K562 (cell line): ENCODE data around the gene PCDHGB5. TPM values are rescaled to one million over a fixed set of nuclear protein-coding genes. Genes with fewer than 3 reads are reported as not detected.

Experiments used
- ATAC-seq: fragments of 200-7000 bp; cut with Tn5 transposase; 3 replicates; pipeline ENCODE4 v1.9.1; 2020; ENCODE audit warnings: moderate library complexity
- BruUV-seq: library from RNA; stranded (reverse); fragments of 400-500 nt; replicated peaks from 2 replicates; lab custom pipeline; 2021; lab: Mats Ljungman, UMichigan
- CTCF ChIA-PET: fragments of 300-600 bp; formaldehyde crosslinking; extraction: SDS; loops from one replicate; lab custom pipeline; 2021; ENCODE audit warnings: low intra/inter-chr PET ratio; lab: Yijun Ruan, JAX
- POLR2A ChIA-PET: fragments of 300-600, 350-650 bp; sonication (Branson Sonifier 250); formaldehyde crosslinking; extraction: SDS; loops from one replicate; lab custom pipeline; 2021; ENCODE audit warnings: antibody characterized with exemption, inconsistent platforms; lab: Yijun Ruan, JAX
- DNase-seq, 4 experiments: peaks; one replicate each; pipeline versions ENCODE4 v3.0.0 to v3.0.0-alpha.2; 2011 to 2018; ENCODE audit warnings: low spot score in 3 of 4, mixed read lengths in 3 of 4; ENCODE audit errors: extremely low read depth in 1 of 4
- FAIRE-seq: peaks from 2 replicates; lab custom pipeline; 2011; peaks lifted over from hg19 to GRCh38; lab: Jason Lieb, UNC
- H2AFZ ChIP-seq: 2 replicates; pipeline ENCODE4 v1.6.0; 2011; ENCODE audit warnings: low read depth, low read length, control low read depth, inconsistent platforms
- H3K27ac ChIP-seq: fragments of 200-600 bp; 3 replicates; pipeline ENCODE4 v1.8.0; 2011; ENCODE audit warnings: low read depth, mild to moderate bottlenecking, control low read depth, inconsistent platforms, low read length, moderate library complexity, mixed read lengths; ENCODE audit errors: extremely low read depth
- H3K27me3 ChIP-seq, 2 experiments: fragments of 300-600 bp in 1 of 2; 2 replicates in 1 of 2; 3 replicates in 1 of 2; pipeline versions ENCODE4 v1.6.0 to v1.8.0; 2011; ENCODE audit warnings: inconsistent platforms in 2 of 2, low read length in 2 of 2, mild to moderate bottlenecking in 1 of 2, mixed read lengths in 1 of 2, moderate library complexity in 1 of 2; ENCODE audit not compliant: control insufficient read depth in 2 of 2, insufficient read depth in 2 of 2
- H3K36me3 ChIP-seq: fragments of 300-600 bp; 3 replicates; pipeline ENCODE4 v1.8.0; 2011; ENCODE audit warnings: mild to moderate bottlenecking, low read length, inconsistent platforms; ENCODE audit not compliant: control insufficient read depth, insufficient read depth
- H3K4me1 ChIP-seq, 2 experiments: fragments of 200-600 bp in 1 of 2; replicated peaks in 1 of 2; 2 replicates in 1 of 2; 3 replicates in 1 of 2; pipeline versions ENCODE4 v1.5.1 to v1.8.0; 2011; ENCODE audit warnings: inconsistent platforms in 2 of 2, low read length in 2 of 2, mild to moderate bottlenecking in 1 of 2, mixed read lengths in 1 of 2, moderate library complexity in 1 of 2; ENCODE audit not compliant: control insufficient read depth in 2 of 2, insufficient read depth in 2 of 2
- H3K4me2 ChIP-seq: 2 replicates; pipeline ENCODE4 v1.6.1; 2011; ENCODE audit warnings: low read length, control low read depth, inconsistent platforms, mixed read lengths; ENCODE audit not compliant: insufficient read depth
- H3K4me3 ChIP-seq: fragments of 200-600 bp; sonication (generic), shearing (Covaris generic); 2 replicates; pipeline ENCODE4 v1.5.1; 2016; ENCODE audit warnings: control low read depth, inconsistent platforms
- H3K79me2 ChIP-seq: fragments of 200-600 bp; 3 replicates; pipeline ENCODE4 v1.8.0; 2011; ENCODE audit warnings: low read length, inconsistent platforms; ENCODE audit not compliant: control insufficient read depth, insufficient read depth
- H3K9ac ChIP-seq, 2 experiments: 2 replicates each; pipeline versions ENCODE4 v1.6.0 to v1.6.1; 2011; ENCODE audit warnings: low read depth in 2 of 2, low read length in 2 of 2, control low read depth in 1 of 2, inconsistent platforms in 1 of 2, mild to moderate bottlenecking in 1 of 2, mixed read lengths in 1 of 2; ENCODE audit not compliant: insufficient read depth in 1 of 2
- H3K9me1 ChIP-seq: one replicate; pipeline ENCODE4 v1.6.0; 2011; ENCODE audit warnings: inconsistent platforms, mild to moderate bottlenecking, low read length, moderate library complexity; ENCODE audit not compliant: control insufficient read depth, insufficient read depth
- H3K9me3 ChIP-seq: replicated peaks from 2 replicates; pipeline ENCODE4 v1.5.1; 2011; ENCODE audit warnings: low read depth, low read length, inconsistent platforms; ENCODE audit not compliant: control insufficient read depth, insufficient read depth
- H4K20me1 ChIP-seq: replicated peaks from 2 replicates; pipeline ENCODE4 v1.6.1; 2011; ENCODE audit warnings: low read length, inconsistent platforms, mixed read lengths; ENCODE audit not compliant: control insufficient read depth, insufficient read depth
- ARID3A ChIP-seq: IDR thresholded peaks from 2 replicates; pipeline ENCODE4 v1.6.1; 2012; ENCODE audit warnings: low read depth, low read length, improper control_type of control experiment, borderline replicate concordance
- CBFB ChIP-seq: sonication (generic); formaldehyde crosslinking; IDR thresholded peaks from 2 replicates; pipeline ENCODE4 v1.4.0; 2020; ENCODE audit warnings: mild to moderate bottlenecking, missing genetic modification reagents
- COPS2 ChIP-seq: fragments of 450-650 bp; conservative IDR thresholded peaks from 2 replicates; pipeline ENCODE4 v1.6.1; 2016; ENCODE audit warnings: mild to moderate bottlenecking, moderate library complexity
- CTCF ChIP-seq, 3 experiments: IDR thresholded peaks in 2 of 3; conservative IDR thresholded peaks in 1 of 3; 2 replicates each; pipeline ENCODE4 v1.5.1; 2011 to 2012; ENCODE audit warnings: low read length in 3 of 3, mild to moderate bottlenecking in 3 of 3, control low read depth in 2 of 3, improper control_type of control experiment in 1 of 3, inconsistent platforms in 1 of 3, low read depth in 1 of 3, mixed read lengths in 1 of 3, moderate library complexity in 1 of 3; ENCODE audit not compliant: insufficient read depth in 2 of 3
- REST ChIP-seq, 2 experiments: fragments of 450-650 bp; formaldehyde crosslinking in 1 of 2; IDR thresholded peaks; 2 replicates each; pipeline versions ENCODE4 v1.4.0 to v1.6.1; 2014 to 2020; ENCODE audit warnings: mild to moderate bottlenecking in 2 of 2, borderline replicate concordance in 1 of 2, low read depth in 1 of 2
- ZNF3 ChIP-seq: fragments of 250-450 bp; sonication (Bioruptor Pico); IDR thresholded peaks from 2 replicates; pipeline ENCODE4 v1.5.0; 2021; ENCODE audit warnings: mild to moderate bottlenecking, moderate library complexity
- WGBS: fragments of 100-300 bp; shearing (Covaris generic); methylation state at CpG from one replicate; pipeline ENCODE4 v1.1.6; 2016; ENCODE audit warnings: low coverage, mixed read lengths; ENCODE audit not compliant: insufficient coverage; ENCODE audit errors: missing lambda C conversion rate; 5-methylcytosine and 5-hydroxymethylcytosine counted together
- in situ Hi-C: fragments of 300-500 bp; cut with MboI; formaldehyde crosslinking; loops from 4 replicates; pipeline ENCODE4 v1.15.0; 2018; ENCODE audit warnings: inconsistent platforms, mixed read lengths
- intact Hi-C: fragments of 100-400 bp; cut with micrococcal nuclease; formaldehyde crosslinking; loops from 2 replicates; pipeline ENCODE4 v1.14.2; 2022
- polyA plus RNA-seq, 8 experiments: library from polyadenylated mRNA; depleted of rRNA in 4 of 8; stranded (reverse) in 5 of 8; unstranded in 3 of 8; fragments of >200 nt; fragmentation: Nextera tagmentation in 2 of 8; fragmentation: Illumina TruSeq in 1 of 8; extraction: Ambion mirVana in 2 of 8; extraction: Trizol in 1 of 8; gene quantifications; 2 replicates each; pipeline versions ENCODE4 v1.2.1 to v1.2.3, GENCODE V29; 2011 to 2014; ENCODE audit warnings: inconsistent platforms in 1 of 8, missing spikeins in 1 of 8
- total RNA-seq, 7 experiments: library from RNA; depleted of rRNA in 6 of 7; stranded (reverse); fragments of >200 nt in 6 of 7; fragmentation: Illumina TruSeq in 2 of 7; extraction: Trizol in 2 of 7; gene quantifications; 2 replicates each; pipeline versions ENCODE4 v1.2.1 to v1.2.3, GENCODE V29; 2011 to 2021; ENCODE audit warnings: low replicate concordance in 1 of 7

Gene PCDHGB5
- total and polyA plus RNA-seq, 9 of the 15 experiments (the other 6 are each of a cell fraction or from before 2014, with no cell fraction given), result 0.05 to 0.29 (median 0.12) TPM; not detected in 2

GRCh38 chr5:141430332-141431113 lies 32.8 kb downstream of the PCDHGB5 start, which contains the start of gene PCDHGA12:
PCDHGA12 (plus strand) TSS chr5:141430507; CDS start chr5:141430760, 253 bp downstream.
- Histone ChIP-seq H3K9me1 (no peaks in the 10 kb centered on the region), H3K27me3 (peaks cover 10 to 37% of the 10 kb centered on the region in 2 experiments; a peak in 3 of 5 replicates), H3K36me3 (no peaks in the 10 kb centered on the region), H3K27ac (no peak within 1 kb of the TSS), H3K9ac (no peak within 1 kb of the TSS), H3K9me3 (no peaks in the 10 kb centered on the region; the same call in 1 of the 2 replicates), H3K4me2 (no peak within 1 kb of the TSS), H2AFZ (no peak within 1 kb of the TSS), H3K4me3 (no peak within 1 kb of the TSS), H3K4me1 (peaks cover 0 to 22% of the 10 kb centered on the region in 2 experiments; a peak in 2 of 5 replicates), H4K20me1 (no peaks in the 10 kb centered on the region), H3K79me2 (no peaks in the 10 kb centered on the region)
- intact Hi-C loops, result no loop called here
- no TSS peak for BruUV-seq
- POLR2A ChIA-PET, result interaction anchor here (0.7 to 1.1 kb wide), 3 partner anchors 63 to 94 kb away, joined by 3 to 4 read pairs (median 3); no protein-coding TSS in a partner anchor
- WGBS, result 14% methylated on average over 33 of the region's 33 CpGs
- DNase-seq (peak; percentile 19 to 52 (median 32)), FAIRE-seq (peak; percentile 6), ATAC-seq (peak; percentile 83)
- CTCF ChIA-PET, result interaction anchor here (0.6 to 0.7 kb wide), 5 partner anchors 10 to 1713 kb away, joined by 3 to 6 read pairs (median 3); no protein-coding TSS in a partner anchor
- in situ Hi-C loops, result no loop called here
- TF ChIP-seq COPS2 (no peak), ZNF3 (CRISPR knock-in tag) (no peak), CTCF (IDR thresholded peaks at IDR 0.05 in 2 of 3, conservative IDR thresholded peaks at IDR 0.05 in 1 of 3; ENCODE audit: insufficient read depth in 2 of 3, low read depth in 1 of 3, low read length in 3 of 3) (peak; percentile 53 to 85 (median 72)), REST (IDR thresholded peaks at IDR 0.05; ENCODE audit: borderline replicate concordance) (0 out of 2 replicates have a peak, but pooled peaks have one; percentile 10), REST (CRISPR knock-in tag; IDR thresholded peaks at IDR 0.05; ENCODE audit: low read depth) (no peak), ARID3A (peak; percentile 67; the same call in 1 of the 2 replicates), CBFB (CRISPR knock-in tag) (no peak)
